ENCODE results near the gene APBA2.
"Not testable (repeated sequence)": the region's sequence is repeated elsewhere in the genome, so short reads cannot be mapped to it uniquely, and the experiment has no call there.

APBA2 gene

GRCh38 chr15:28878209-28878608 lies 7.6 kb upstream of the APBA2 start:
- DNase-seq (ENCODE audit: low read depth in 3 of 3) = no peak

DNA sequence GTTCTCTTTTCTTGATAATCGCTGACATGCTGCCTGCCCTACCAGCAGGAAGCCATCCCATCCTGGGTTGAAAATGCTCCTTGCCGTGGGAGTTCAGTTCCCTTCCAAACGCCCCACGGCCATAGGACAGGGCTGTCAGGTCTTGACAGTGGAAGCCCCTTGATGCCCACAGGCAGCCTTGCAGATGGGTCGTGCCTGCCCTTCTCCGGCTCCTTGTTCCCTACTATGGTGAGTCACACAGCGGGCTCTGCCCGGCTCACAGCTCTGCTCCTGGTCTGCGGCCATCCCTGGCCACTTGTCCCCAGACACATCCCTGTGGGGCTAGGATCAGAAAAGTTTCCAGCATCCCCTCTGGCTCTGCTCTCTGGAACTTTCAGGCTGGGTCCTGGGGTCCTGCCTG lies 6.2 kb upstream of the APBA2 start:
- no peak for DNase-seq (ENCODE audit: low read depth in 3 of 3)

- DNase-seq (ENCODE audit: low read depth in 3 of 3) = no peak
Measured at GRCh38 chr15:28880680-28881079, 5.1 kb upstream of the APBA2 start.

- no peak for DNase-seq (ENCODE audit: low read depth in 3 of 3)
Measured at GRCh38 chr15:28881170-28881569, 4.6 kb upstream of the APBA2 start.

GRCh38 chr15:28881600-28881999 lies 4.2 kb upstream of the APBA2 start:
- no peak for DNase-seq (ENCODE audit: low read depth in 3 of 3)

DNA sequence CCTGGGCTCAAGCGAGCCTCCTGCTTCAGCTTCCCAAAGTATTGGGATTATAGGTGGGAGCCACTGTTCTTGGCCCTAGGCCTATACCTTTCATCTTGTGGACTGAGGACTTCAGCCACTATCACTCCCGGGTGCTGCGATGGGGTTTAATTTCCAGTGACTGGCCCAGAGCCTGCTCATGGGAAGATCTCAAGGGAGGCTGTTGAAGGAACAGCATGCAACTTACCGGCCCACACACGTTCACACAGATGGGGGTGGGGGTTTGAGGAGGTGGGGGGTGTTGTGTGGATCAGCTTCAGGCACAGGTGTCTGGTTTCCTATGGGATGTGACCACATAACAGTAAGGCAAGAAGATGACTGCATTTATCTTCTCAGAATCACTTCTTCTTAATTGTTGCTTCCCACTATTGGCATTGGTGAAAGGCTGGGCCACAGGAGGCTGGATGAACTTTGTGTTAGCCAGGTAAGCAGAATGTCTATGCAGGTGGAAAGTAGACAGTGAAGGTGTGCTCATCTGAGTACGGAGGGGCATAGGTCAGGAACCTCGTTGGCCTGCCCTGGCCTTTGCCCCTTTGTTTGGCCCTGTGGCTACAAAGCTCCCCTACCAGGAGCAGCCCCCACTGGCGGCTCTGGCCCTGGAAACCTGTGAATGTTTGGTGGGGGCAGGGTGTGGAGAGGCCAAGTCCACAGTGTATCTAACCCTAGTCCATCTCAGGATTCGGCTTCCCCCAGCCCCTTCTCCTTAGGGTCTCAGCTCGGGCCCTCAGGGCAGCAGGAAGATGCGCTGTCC lies 1.4 kb upstream of the APBA2 start:
- DNase-seq (ENCODE audit: low read depth in 3 of 3) = no peak

GRCh38 chr15:28885128-28885629 lies 595 bp upstream of the APBA2 start:
- DNase-seq (ENCODE audit: low read depth in 3 of 3) = no peak

DNA sequence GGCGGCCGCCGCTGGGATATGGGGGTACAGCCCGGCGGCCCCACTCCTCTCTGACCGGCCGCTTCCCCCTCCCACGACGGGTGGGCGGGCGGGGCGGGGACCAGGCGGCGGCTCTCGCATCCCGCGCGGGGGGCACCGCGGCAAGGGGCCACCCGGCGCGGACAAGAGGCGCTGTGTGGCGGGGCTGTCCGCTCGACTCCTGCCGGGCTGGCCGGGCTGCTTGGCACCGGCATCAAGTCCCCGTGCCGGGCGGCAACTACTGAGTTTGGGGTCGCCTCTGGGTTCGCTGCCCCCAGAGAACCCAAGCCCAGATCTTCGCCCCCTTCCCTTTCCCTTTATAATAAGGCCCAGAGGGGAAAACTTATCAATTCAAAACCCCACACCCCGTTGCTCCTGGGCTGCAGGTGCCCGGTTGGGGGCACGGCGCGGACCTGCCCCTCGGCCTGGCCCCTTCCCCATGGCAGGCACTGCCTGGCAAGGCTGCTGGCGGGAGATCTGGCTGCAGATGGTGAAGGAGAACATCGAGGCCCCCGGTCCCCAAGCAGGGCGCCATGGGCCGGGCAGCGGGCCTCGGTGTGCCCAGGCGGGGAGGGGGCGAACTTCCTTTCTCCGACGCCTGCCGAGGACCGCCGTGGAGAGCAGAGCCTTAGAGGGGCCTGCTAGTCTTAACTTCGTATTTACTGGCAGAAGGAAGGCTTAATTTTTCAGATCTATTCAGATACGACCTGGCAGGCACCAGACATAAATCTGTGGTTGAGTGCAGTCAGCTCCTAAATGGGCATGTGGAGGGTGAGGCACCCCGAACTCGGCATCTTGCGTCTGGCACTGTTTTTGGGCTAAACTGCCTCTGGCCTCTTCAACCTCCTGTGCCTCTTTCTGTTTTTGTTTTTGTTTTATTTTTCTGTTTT lies 911 bp downstream of the APBA2 start:
- DNase-seq (ENCODE audit: low read depth in 3 of 3) = no peak

DNA sequence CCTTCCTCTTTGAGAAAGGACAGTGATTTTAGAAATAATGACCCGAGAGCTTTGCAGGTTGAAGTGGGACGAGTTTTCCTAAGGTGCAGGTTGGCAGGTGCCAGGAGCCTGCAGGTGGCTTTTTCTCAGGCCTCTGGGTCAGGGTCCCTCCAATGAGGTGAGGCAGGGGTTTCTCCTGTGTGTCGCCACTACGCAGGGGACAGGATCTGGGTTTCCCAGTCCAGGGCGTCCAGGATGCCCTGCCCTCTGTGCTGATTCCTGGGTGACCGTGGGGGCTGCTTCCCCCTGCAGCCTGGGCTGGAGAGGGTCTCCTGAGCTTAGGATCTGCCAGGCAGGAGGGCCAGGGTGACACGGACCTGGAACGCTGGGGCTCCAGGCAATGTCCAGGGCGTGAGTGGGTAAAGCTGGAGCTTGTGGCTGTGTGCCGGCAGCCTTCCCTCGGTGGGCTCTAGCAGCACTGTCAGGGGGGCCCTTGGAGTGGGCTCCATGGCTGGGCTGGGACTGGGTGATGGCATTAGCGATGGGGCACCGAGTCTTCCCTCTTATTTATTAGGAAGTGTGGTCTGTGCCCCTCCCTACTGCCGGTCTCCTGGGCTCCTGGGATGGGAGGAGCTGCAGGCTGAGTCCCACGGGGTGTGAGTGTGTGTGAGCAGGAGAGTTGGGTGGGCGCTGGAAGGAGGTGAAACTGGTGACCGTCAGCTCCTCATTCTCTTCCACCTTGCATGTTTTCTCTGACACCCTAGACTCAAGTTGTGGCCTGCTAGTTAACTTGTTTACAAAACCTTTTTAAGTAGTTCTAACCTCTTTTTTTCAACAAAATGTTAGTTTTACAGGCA lies 1.8 kb downstream of the APBA2 start:
- DNase-seq (ENCODE audit: low read depth in 3 of 3) = no peak

- DNase-seq (ENCODE audit: low read depth in 3 of 3) = no peak
Measured at GRCh38 chr15:28888302-28888894, 2.6 kb downstream of the APBA2 start.

DNA sequence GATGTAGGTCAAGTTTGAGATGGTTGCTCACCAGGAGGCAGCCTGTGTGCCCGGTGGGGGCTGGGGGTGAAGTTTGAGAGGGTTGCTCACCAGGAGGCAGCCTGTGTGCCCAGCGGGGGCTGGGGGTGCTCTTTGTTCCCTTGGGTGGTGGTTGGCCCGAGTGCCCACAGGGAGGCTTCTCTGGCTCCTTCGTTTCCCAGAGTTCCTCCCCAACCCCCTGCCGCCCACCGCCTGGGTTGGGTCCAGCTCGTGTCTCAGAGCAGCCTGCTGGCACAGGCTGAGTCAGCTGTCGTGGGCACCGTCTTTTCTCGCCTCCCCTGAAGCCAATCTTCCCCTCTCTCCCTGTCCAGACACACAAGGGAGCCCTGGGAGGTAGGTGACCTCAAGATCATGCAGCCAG lies 3.1 kb downstream of the APBA2 start:
- DNase-seq (ENCODE audit: low read depth in 3 of 3) = no peak

GRCh38 chr15:28889346-28889745 lies 3.6 kb downstream of the APBA2 start:
- DNase-seq (ENCODE audit: low read depth in 3 of 3) = no peak

DNA sequence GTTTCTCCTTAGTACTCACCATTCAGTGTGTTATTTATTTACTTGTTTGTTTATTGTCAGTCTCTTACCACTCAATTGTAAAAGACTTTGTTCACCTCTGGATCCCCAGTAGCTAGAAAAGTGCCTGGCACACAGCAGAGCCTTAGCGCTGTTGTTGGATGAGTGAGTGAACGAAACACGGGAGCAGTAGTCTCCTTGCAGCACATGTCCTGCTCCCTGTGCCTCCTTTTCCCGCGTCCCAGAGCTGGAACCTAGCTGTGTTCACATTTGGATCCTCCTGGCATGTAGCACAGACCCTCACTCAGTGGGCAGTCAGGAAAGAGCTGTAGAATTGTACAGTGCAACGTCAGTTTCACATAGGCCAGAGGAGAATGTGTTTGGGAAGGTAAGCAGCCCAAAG lies 4.1 kb downstream of the APBA2 start:
- DNase-seq (ENCODE audit: low read depth in 3 of 3) = not testable (repeated sequence)

GRCh38 chr15:28890291-28890690 lies 4.5 kb downstream of the APBA2 start:
- not testable (repeated sequence) for DNase-seq (ENCODE audit: low read depth in 3 of 3)

GRCh38 chr15:28890711-28891495 lies 5.1 kb downstream of the APBA2 start:
- no peak for DNase-seq (ENCODE audit: low read depth in 3 of 3)

DNA sequence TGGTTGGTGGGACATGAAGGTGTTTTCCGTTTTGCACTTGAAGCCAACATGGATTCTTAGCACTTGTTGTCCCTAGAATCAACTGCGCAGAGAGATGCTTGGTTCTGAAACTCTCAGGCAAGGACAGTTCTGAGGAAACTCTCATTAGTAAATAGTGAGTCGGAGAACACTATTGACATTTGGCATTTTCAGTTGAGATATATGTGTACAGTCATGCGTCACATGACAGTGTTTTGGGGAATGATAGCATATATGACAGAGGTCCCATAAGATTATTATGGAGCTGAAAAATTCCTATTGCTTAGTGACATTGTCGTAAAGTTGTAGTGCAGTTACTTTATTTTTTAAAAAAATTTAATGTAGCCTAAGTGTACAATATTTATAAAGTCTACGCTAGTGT lies 5.8 kb downstream of the APBA2 start:
- DNase-seq (ENCODE audit: low read depth in 3 of 3) = no peak

DNA sequence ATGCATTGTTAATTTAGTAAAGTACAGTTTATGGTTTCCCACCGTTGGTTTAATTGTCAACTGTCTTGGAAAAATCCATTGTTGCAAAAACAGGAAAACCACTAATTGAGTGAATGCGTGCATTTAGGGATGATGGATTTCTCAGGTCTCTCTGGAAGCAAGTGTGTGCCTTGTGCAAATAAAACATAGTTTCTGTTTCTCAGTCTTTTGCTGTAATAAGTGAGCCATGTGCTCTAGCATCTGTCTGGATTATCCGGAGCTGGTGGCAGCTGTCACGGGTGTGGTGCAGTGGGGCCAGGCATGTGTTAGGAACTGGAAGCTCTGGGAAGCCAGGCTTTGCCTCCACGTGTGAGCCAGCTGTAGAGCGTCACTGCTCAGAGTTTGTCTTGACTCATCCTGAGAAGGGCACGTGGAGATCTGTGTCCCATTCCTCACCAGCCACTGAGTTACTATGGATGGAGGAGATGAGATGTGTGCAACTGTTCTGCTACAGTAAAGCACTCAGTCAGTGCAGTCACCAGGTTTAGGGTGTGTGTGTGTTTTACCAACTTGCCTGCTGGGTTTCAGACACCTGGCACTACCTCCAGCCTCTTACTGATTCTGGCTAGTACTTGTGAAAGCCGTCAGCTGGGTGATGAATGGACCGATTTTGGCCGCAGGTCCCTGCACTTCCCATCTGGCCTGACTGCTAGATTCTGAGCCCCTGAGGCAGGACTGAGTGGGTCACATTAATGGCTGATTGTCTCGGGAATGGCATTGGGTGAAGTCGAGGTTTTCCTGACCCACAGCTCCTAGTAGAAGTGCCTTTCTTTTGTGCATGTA lies 7.2 kb downstream of the APBA2 start:
- no peak for DNase-seq (ENCODE audit: low read depth in 3 of 3)

- no peak for DNase-seq (ENCODE audit: low read depth in 3 of 3)
Measured at GRCh38 chr15:28894631-28895030, 8.9 kb downstream of the APBA2 start.

DNA sequence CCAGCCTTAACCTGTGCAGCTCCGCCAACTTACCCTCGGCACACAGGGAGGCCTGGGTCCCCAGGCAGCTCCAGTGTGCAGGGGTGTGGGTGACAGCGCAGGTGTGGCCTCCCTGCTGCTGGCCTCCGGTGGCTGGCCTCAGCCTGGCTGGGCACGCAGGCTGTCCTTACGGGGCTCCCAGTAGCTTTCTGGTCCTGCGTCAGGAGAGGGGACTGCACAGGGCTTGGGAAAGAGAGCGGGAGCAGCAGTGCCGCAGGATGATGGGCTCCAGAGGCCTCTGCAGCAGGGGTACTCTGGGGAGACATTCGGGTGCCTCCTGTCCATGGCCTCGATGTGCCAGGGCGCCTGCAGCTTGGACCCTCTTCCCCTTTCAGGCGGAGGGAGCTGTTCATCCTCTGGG lies 9.4 kb downstream of the APBA2 start:
- DNase-seq (ENCODE audit: low read depth in 3 of 3) = no peak

DNA sequence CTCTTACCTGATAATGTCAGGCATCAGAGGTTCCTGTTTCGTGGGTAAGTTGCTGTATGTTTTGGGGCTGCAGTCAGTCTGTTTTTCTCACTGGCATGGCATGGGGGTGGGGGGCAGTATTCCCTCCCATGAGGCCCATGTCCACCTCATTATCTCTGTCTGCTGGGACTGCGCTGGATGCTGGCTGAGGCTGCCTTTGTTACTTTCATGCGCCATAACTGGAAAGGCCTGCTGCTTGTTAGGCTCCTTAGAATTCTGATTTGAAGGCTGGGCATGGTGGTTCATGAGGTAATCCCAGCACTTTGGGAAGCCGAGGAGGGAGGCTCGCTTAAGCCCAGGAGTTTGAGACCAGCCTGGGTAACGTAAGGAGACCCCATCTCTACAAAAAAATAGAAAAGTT lies 9.8 kb downstream of the APBA2 start:
- DNase-seq (ENCODE audit: low read depth in 3 of 3) = no peak

Measured in stimulated activated CD4-positive, alpha-beta T cell treated with anti-CD3 and anti-CD28 coated beads, TNF-alpha, amount 100 ng/mL, for 48 hours (primary cell).